Diencephalon (tissue), 1 donor: Measurements from ENCODE around the gene CTIF. TPM values are rescaled to one million over a fixed set of nuclear protein-coding genes. Genes with fewer than 3 reads are reported as not detected.

ENCODE experiments used
- small RNA-seq: library from RNA; depleted of rRNA; stranded (forward); fragments of <200 nt; gene quantifications from one replicate; pipeline ENCODE3, GENCODE V24; 2014
- total RNA-seq: library from RNA; depleted of rRNA; stranded (reverse); fragments of >200 nt; gene quantifications from one replicate; pipeline ENCODE4 v1.2.3, GENCODE V29; 2014

Gene CTIF
- 65.3 TPM for total RNA-seq

GRCh38 chr18:48538531-48539405, at the start of gene CTIF:
TSS of gene CTIF (plus strand) at chr18:48539031. CDS start at chr18:48619566, 80,535 bp downstream.

Small RNA genes within 50 kb of the gene (small RNA-seq; reads per million reads assigned to genes)
- gene MIR4743, result 0.10 reads per million

Other genes with a start within 250 kb of the CTIF start
- gene ZBTB7C, start 129.6 kb upstream of the CTIF start, total RNA-seq, result 9.9 TPM